ENCODE results near the gene BCAS3.
"Not testable (repeated sequence)": the region's sequence is repeated elsewhere in the genome, so short reads cannot be mapped to it uniquely, and the experiment has no call there.

The BCAS3 gene

DNA sequence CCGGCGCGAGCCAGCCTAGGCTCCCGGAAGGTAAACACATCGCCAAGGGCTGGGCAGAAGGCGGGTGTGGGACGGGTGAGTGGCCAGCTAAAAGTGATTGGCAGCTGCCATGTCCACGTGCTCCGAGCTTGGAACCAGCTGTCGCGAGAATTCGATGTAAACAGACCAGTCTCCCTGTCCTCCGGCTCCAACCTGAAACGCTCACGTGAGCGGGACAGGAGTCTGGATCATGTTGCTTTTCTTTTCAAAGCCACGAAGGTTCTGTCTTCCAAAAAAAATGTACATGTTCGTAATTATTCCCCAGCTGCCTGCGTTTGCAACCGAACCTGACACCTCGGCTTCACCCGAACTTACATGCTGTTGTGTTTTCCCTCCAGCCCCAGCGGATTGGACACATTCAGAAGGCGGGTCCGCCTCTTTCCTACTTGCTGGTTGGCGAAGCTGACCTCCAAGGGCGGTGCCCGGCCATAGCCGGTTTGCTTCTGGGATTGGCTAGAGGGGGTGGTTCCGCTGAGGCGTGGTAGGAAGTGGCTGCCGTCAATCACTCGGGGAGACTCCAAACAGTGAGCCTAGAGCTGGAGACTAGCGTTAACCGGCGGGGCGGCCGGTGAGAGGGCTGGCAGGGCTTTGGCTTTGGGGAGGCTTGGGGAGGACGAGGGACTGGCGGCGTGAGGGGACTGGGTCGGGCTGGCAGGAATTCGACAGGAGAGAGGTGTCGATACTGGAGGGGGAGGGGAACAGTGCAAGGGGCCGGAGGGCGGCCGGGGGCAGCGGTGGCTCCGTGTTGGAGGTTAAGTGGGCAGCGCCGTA lies at the start of gene BCAS3:
Gene BCAS3, plus strand, starts transcription at position 544 of the 810 bp plus-strand sequence.
- peak; percentile 96 for DNase-seq

DNA sequence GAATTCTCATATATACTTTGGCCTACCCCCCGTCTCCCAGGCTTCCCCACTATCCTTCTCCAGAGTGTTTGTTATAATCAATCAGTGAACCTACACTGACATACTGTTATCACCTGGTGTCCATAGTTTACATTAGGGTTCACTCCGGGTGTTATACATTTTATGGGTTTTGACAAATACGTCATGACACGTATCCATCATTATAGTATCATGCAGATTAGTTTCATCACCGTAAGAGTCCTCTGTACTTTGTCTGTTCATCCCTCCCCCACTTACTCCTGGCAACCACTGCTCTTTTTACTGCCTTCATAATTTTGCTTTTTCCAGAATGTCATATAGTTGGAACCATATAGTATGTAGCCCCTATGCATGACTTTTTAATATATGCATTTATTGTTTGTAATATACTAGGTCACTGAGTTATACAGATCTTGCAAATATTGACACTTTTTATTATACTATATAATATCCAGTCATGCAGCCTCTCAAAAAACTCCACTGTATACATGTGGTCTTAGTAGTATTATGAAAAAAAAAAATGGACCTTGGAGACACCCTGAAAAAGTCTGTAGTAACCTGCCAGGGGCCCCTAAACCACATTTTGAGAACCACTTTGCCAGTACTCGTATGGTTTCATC lies 49.3 kb upstream of the BCAS3 start:
- no peak for DNase-seq

DNA sequence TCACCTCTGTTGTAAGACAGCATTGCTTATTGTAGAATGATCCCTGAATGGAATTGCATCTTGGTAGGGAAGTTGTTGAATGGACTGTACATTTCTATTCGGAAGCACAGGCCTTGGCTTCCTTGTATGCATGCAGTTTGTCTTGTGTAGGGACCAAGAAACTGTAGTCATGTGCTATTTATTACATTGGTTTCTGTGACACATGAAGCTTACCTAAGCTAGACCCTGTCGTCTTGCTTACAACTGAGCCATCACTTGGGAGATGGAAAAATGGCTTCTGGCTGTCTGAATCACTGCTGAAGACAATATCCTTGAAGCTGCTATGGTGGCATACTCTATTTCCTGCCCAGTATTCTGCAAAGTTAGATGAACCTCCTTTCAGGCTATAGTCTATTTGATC lies 48.5 kb upstream of the BCAS3 start:
- DNase-seq = no peak

DNA sequence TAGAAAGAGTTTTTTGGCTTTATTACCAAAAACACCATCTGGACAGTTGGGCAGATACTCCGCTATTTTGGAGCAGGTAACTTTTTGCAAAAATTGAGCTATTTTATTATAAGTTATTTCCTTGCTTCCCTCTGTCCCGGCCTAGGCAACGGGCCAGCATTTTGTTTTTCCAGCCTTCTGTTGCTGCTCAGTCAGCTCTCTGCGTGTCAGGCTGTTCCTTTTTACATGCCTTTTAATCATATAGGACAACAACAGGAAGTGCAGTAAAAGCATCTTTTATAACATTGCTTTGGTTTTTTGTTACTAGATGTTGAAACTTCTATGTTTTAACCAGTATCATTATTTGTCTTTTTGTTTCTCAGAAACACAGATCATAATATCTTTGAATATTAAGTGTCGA lies 47.3 kb upstream of the BCAS3 start:
- DNase-seq = peak; percentile 66

DNA sequence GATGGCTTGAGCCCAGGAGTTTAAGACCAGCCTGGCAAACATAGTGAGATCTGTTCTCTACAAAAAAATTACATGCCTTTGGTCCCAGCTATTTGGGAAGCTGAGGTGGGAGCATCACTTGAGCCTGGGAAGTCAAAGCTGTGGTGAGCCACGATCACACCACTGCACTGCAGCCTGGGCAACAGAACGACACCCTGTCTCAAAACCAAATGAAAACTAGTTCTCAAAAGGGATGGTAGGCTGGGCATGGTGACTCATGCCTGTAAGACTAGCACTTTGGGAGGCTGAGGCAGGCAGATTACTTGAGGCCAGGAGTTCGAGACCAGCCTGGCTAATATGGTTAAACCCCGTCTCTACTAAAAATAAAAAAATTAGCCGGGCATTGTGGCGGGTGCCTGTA lies 46.5 kb upstream of the BCAS3 start:
- no peak for DNase-seq

DNA sequence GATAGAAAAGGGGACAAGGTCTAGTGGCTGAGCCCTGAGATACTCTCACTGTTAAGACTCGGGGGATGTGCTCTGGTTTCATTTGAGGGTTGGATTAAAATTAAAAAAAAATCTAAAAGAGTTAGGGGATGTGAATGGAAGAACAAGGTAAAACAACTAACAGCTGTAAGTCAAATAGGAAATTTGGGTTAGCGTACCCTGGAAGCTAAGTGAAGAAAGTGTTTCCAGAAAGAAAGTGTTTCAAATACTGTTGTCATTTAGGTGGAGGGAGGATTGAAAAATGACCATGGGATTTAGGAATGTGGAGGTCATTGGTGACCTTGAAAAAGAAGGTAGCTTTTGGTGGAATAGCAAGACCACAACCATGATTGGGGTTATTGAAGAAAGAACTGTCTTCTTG lies 40.0 kb upstream of the BCAS3 start:
- no peak for DNase-seq

DNA sequence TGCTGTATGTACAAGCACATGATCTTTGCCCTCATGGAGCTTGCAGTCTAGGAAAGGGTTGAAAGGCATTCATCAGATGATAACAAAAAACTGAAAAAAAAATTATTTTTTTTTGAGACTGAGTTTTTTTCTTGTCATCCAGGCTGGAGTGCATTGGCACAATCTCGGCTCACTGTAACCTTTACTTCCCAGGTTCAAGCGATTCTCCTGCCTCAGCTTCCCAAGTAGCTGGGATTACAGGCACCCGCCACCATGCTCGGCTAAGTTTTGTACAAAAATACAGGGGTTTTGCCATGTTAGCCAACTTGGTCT lies 38.7 kb upstream of the BCAS3 start:
- DNase-seq = no peak

DNA sequence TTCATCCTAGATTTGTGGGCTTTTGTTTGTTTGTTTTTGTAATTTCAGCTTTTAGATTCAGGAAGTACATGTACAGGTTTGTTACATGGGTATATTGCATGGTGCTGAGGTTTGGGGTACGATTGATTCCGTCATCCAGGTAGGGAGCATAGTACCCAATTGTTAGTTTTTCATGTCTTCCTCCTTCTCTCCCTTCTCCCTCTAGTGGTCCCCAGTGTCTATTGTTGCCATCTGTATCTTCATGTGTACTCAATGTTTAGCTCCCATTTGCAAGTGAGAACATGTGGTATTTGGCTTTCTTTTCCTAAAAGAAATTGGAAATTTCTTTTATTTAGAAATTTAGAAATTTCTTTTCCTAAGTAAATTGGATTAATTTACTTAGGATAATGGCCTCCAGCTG lies 37.1 kb upstream of the BCAS3 start:
- DNase-seq = no peak

DNA sequence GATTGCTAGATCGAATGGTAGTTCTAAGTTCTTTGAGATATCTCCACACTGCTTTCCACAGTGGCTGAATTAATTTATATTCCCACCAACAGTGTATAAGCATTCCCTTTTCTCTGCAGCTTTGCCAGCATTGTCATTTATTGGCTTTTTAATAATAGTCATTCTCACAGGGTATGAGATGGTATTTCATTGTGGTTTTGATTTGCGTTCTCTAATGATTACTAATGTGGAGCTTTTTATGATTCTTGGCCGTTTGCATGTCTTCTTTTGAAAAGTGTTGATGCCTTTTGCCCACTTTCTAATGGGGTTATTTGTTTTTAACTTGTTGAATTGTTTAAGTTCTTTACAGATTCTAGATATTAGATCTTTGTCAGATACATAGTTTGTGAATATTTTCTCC lies 36.5 kb upstream of the BCAS3 start:
- DNase-seq = no peak

DNA sequence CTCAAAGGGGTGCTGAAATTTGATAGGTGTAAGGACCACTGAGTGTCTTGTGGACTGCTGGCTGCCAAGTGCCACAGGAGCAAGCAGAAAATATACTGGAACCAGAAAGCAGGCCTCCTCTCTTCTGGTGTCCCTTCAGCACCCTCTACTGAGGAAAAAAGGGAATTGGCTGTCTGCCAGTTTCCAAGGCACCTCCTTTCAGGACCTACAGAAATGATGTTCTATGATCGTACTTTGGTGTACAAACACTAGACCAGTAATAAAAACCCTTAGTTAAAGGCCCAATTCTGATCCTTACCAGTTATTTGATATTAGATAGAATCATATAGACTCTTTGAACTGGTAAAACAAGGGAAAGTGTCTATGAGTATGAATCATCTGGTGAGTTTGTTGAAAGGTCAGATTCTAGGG lies 35.8 kb upstream of the BCAS3 start:
- peak; percentile 52 for DNase-seq

DNA sequence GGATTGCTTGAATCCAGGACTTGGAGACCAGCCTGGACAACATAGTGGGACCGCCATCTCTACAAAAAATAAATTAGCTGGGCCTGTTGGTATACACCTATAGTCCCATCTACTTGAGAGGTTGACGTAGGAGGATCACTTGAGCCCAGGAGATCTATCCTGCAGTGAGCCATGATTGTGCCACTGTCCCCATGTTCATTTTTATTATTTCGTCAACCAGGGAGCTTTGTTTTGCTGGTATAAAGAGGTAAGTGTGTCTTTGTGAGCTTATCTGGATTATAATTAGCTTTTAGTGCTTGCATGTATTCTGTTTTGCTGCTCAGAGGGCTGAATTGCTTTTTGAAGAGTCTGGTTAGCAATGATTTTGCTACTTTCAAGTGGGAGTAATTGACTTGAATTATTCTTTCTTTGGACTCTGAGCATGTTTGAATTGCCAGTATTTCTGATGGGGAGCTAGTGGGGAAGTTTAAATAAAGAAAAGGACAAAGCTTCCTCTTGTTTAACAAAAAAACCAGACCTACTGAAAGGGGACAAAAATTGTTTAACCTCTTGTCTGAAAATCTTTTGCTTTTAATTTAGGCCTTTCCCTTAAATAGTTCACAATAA lies 31.6 kb upstream of the BCAS3 start:
- no peak for DNase-seq

DNA sequence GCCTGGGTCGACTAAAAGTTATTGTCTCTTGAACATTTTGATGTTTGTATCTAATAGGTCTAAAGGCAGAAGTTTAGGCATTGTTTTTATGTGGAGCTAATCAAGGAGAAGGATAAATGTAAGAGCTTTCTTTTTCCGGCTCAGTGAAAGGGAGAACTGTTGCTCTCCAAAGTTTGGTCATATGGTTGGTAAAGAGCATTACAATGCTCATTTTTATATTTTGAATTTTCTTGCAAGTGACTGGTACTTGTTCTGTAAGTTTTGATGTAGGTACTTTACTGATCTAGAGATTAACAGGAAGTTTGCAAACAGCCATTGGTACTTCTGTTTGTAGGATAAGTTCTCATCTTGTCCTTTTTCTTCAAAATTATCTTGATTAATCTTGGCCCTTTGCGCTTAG lies 30.9 kb upstream of the BCAS3 start:
- DNase-seq = no peak

DNA sequence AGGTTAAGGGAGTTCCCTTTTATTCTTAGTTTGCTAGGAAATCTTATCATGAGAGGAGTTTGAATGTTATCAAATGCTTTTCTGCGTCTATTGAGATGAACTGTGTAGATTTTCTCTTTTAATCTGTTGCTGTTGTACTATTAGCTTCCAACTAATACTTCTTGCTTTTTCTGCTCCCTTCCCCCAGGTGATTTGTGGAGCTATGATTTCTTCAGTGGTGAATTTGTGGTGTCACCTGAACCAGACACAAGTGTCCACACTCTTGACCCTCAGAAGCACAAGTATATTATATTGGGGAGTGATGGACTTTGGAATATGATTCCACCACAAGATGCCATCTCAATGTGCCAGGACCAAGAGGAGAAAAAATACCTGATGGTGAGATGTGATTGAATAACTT lies 29.9 kb upstream of the BCAS3 start:
- DNase-seq = no peak

DNA sequence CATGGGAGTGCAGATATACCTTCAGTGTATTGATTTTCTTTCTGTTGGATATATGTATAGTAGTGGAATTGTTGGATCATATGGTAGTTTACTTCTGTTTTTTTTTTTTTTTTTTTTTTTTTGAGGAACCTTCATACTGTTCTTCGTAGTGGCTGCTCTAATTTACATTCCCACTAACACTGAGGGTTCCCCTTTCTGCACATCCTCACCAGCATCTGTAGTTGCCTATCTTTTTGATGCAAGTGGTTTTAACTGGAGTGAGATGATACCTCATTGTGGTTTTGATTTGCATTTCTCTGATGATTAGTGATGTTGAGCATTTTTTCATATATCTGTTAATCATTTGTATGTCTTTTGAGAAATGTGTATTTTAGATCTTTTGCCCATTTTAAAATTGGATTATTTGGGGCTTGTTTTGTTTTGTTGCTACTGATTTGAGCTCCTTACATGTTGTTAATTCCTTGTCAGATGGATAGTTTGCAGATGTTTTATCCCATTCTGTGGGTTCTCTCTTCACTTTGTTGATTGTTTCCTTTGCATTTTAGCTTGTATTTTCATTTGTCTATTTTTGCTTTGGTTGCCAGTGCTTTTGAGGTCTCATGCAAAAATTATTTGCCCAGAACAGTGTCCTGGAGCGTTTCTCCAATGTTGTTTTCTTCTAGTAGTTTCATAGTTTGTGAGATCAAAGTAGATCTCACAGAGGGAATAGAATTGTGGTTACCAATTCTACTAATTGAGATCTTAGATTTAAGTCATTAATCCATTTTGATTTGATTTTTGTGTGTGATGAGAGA lies 25.0 kb upstream of the BCAS3 start:
- DNase-seq = no peak

DNA sequence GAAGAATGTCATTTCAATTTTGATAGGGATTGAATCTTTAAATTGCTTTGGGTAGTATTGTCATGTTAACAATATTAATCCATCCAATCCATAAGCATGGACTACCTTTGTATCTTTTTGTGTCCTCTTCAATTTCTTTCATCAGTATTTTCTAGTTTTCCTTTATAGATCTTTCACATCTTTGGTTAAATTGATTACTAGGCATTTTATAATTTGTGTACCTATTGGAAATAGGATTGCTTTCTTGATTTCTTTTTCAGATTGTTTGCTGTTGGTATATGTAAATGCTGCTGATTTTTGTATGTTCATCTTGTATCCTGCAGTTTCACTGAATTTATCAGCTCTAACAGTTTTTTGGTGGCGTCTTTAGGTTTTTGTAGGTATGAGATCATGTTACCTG lies 24.1 kb upstream of the BCAS3 start:
- DNase-seq = no peak

DNA sequence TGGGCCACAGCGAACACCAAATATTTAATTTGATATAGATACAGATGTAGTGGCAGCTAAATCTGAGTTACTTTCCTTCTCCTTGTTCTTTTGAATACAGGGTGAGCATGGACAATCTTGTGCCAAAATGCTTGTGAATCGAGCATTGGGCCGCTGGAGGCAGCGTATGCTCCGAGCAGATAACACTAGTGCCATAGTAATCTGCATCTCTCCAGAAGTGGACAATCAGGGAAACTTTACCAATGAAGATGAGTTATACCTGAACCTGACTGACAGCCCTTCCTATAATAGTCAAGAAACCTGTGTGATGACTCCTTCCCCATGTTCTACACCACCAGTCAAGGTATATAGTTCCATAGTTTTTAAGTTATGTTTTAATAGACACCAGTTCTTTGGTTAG lies 21.2 kb upstream of the BCAS3 start:
- DNase-seq = no peak

DNA sequence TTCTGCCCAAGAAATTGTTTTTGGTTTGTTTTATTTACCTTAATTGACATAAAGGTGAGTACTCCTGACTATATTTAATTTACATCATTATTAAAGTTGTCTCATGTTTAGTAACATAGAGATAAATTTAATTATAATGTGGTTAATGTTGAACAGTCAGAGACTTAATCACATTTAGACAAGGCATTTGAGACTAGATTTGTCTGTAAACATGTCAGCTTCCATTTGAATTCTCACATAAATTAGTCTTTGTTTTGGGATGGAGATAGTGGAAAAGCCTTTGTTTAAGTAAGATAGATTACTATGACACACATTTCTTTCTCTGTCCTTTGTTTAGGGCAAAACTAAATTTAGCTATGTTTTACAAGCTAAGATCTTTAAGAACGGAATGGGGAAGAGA lies 18.5 kb upstream of the BCAS3 start:
- DNase-seq = no peak

DNA sequence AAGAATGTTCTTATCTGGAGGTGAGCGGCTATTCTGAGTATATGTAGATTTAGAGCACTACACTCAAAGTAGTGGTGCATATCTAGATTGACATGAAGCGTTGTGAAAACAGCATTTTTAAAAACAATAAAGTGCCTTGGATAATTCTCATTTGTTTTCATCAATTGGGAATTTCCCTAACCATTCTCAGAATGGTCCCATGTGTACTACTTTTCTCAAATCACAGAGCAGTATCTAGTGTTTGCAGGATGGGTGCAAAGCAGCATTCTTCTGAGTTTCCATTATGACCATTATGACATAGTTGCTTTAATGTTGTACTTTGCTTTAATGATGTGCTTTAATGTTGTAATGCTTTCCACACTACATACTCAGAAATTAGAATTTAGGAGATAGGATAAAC lies 16.2 kb upstream of the BCAS3 start:
- no peak for DNase-seq

DNA sequence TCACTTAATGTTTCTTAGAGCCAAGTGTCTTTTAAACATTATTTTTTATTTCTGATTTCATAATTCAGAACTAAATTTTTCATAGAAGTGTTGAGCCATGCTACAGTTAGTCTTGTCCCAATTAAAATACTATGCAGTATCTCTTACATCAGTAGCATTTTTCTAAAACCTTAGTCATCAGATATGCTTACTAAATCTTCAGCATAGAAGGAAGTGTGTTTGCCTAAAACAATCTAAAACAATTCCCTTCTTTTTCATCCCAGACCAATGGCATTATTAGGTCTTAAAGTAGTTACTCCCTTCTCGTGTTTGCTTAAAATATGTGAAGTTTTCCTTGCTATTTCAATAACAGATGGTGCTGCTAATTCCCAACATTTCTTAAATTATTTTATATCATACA lies 13.6 kb upstream of the BCAS3 start:
- DNase-seq = no peak

DNA sequence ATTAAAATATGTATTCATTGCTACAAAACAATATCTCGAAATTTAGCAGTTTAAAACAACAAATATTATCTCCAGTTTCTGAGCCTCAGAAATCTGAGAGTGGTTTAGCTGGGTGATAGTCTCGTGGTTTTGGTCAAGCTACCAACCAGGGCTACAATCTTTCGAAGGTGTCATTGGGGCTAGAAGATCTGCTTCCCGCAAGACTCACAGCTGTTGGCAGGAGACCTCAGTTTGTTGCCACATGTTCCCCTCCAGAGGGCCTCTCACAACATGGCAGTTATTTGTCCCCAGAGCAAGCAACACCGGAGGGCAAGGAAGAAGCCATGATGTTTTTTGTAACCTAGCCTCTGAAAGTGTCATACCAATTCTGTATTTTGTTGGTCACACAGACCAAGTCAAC lies 12.0 kb upstream of the BCAS3 start:
- DNase-seq = no peak

DNA sequence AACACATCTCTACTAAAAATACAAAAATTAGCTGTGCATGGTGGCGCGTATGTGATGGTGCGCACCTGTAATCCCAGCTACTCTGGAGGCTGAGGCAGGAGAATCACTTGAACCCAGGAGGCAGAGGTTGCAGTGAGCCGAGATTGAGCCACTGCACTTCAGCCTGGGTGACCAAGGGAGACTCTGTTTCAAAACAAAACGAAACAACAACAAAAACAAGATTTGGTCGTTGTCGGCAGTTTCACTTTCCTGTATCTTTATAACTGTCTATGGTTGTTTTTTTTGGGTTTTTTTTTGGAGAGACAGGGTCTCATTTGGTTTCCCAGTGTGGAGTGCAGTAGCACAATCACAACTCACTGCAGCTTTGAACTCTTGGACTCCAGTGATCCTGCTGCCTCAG lies 8.9 kb upstream of the BCAS3 start:
- not testable (repeated sequence) for DNase-seq

DNA sequence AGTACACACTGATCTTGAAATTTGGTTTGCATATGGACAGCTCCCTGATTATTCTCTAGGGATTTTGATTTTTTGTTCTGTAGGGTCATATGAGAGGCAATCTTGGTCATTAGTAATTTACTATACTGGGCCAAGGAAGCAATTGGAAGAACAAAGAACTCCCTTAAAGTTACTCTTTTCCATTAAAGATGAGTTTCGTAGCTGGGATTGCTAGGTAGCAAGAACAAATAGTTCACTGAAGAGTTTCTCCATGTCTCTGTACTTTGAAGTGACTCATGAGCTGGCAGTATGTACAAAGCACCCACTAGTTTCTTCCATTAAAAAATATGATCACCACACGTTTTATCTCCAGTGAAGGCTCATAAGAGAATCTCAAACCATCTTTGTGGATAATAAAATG lies 6.2 kb upstream of the BCAS3 start:
- no peak for DNase-seq

DNA sequence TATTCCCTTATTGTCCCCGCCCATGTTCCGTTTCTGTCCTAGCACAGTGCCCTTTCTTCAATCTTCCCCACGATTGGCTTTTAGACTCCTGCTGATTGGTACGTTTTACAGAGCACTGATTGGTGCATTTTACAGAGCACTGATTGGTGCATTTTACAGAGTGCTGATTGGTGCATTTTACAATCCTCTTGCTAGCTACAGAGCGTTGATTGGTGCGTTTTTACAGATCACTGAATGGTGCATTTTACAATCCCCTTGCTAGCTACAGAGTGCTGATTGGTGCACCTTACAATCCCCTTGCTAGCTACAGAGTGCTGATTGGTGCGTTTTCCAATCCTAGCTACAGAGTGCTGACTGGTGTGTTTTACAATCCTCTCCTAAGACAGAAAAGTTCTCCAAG lies 3.0 kb upstream of the BCAS3 start:
- not testable (repeated sequence) for DNase-seq

DNA sequence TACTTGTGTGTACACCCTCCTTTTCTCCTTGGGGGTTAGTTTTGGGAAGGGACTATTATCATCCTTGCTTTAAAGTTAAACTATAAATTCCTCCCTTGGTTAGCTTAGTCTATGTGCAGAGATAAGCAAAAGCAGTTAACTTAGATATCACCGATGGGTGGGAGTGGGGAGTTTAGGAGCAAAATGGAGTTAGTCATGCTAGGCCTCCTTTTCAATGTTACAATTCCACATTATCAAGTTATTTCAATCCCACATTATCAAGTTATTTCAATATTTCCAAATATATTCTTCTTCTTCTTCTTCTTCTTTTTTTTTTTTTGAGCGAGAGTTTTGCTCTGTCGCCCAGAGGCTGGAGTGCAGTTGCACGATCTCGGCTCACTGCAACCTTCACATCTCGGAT lies 1.7 kb upstream of the BCAS3 start:
- no peak for DNase-seq
